ENCODE results near the gene COP1.

The COP1 gene

GRCh38 chr1:176198413-176198812 lies 8.7 kb downstream of the COP1 start:
- no peak for DNase-seq

- no peak for DNase-seq
Observed at GRCh38 chr1:176196728-176197127, 10.4 kb downstream of the COP1 start.

GRCh38 chr1:176195547-176195946 lies 11.5 kb downstream of the COP1 start:
- DNase-seq: no peak

GRCh38 chr1:176193663-176194062 lies 13.4 kb downstream of the COP1 start:
- no peak for DNase-seq

GRCh38 chr1:176193023-176193422 lies 14.1 kb downstream of the COP1 start:
- DNase-seq: no peak

- no peak for DNase-seq
Observed at GRCh38 chr1:176188604-176189003, 18.5 kb downstream of the COP1 start.

- no peak for DNase-seq
Observed at GRCh38 chr1:176187001-176187400, 20.1 kb downstream of the COP1 start.

GRCh38 chr1:176183618-176184017 lies 23.5 kb downstream of the COP1 start:
- DNase-seq: no peak

GRCh38 chr1:176178316-176178715 lies 28.8 kb downstream of the COP1 start:
- no peak for DNase-seq

- no peak for DNase-seq
Observed at GRCh38 chr1:176177764-176178163, 29.3 kb downstream of the COP1 start.

GRCh38 chr1:176174108-176174507 lies 33.0 kb downstream of the COP1 start:
- DNase-seq: no peak

- no peak for DNase-seq
Observed at GRCh38 chr1:176172215-176172614, 34.9 kb downstream of the COP1 start.

- no peak for DNase-seq
Observed at GRCh38 chr1:176167210-176167609, 39.9 kb downstream of the COP1 start.

GRCh38 chr1:176165573-176165972 lies 41.5 kb downstream of the COP1 start:
- DNase-seq: no peak

- no peak for DNase-seq
Observed at GRCh38 chr1:176164014-176164678, 42.9 kb downstream of the COP1 start.

GRCh38 chr1:176159993-176160392 lies 47.1 kb downstream of the COP1 start:
- no peak for DNase-seq

GRCh38 chr1:176157995-176158394 lies 49.1 kb downstream of the COP1 start:
- DNase-seq: no peak

GRCh38 chr1:176149939-176150807 lies 56.9 kb downstream of the COP1 start:
- DNase-seq: no peak

GRCh38 chr1:176144526-176144925 lies 62.6 kb downstream of the COP1 start:
- no peak for DNase-seq

GRCh38 chr1:176142973-176143372 lies 64.1 kb downstream of the COP1 start:
- DNase-seq: no peak

GRCh38 chr1:176141449-176141848 lies 65.6 kb downstream of the COP1 start:
- DNase-seq: no peak

GRCh38 chr1:176136891-176137290 lies 70.2 kb downstream of the COP1 start:
- no peak for DNase-seq

- DNase-seq: no peak
Observed at GRCh38 chr1:176134666-176135065, 72.4 kb downstream of the COP1 start.

- DNase-seq: no peak
Observed at GRCh38 chr1:176122282-176122681, 84.8 kb downstream of the COP1 start.
